Activated naive CD8-positive, alpha-beta T cell treated with anti-CD3 and anti-CD28 coated beads for 36 hours (primary cell): Measurements from ENCODE around the gene ALOX12B. TPM values are rescaled to one million over a fixed set of nuclear protein-coding genes. Genes with fewer than 3 reads are reported as not detected.

Experiments used
- DNase-seq: peaks from one replicate; pipeline ENCODE4 v3.0.0; 2021
- H3K27ac Mint-ChIP-seq: one replicate; pipeline ENCODE4 v1.8.0; 2022; ENCODE audit warnings: mild to moderate bottlenecking, moderate library complexity, mixed read lengths
- H3K27me3 Mint-ChIP-seq: one replicate; pipeline ENCODE4 v1.8.0; 2022; ENCODE audit warnings: mild to moderate bottlenecking, mixed read lengths
- H3K36me3 Mint-ChIP-seq: one replicate; pipeline ENCODE4 v1.8.0; 2021; ENCODE audit warnings: mild to moderate bottlenecking, mixed read lengths
- H3K4me1 Mint-ChIP-seq: one replicate; pipeline ENCODE4 v1.8.0; 2021; ENCODE audit warnings: mixed read lengths
- H3K4me3 Mint-ChIP-seq: one replicate; pipeline ENCODE4 v1.8.0; 2022; ENCODE audit warnings: mild to moderate bottlenecking, moderate library complexity, mixed read lengths
- H3K9me3 Mint-ChIP-seq: one replicate; pipeline ENCODE4 v1.8.0; 2022; ENCODE audit warnings: mixed read lengths
- total RNA-seq, 2 experiments: library from RNA; stranded (reverse); gene quantifications; one replicate each; pipeline ENCODE4 v1.2.3, GENCODE V29; 2021

The ALOX12B gene
- total RNA-seq: 1 to 10 TPM; 3.7 to 4.1 TPM

DNA sequence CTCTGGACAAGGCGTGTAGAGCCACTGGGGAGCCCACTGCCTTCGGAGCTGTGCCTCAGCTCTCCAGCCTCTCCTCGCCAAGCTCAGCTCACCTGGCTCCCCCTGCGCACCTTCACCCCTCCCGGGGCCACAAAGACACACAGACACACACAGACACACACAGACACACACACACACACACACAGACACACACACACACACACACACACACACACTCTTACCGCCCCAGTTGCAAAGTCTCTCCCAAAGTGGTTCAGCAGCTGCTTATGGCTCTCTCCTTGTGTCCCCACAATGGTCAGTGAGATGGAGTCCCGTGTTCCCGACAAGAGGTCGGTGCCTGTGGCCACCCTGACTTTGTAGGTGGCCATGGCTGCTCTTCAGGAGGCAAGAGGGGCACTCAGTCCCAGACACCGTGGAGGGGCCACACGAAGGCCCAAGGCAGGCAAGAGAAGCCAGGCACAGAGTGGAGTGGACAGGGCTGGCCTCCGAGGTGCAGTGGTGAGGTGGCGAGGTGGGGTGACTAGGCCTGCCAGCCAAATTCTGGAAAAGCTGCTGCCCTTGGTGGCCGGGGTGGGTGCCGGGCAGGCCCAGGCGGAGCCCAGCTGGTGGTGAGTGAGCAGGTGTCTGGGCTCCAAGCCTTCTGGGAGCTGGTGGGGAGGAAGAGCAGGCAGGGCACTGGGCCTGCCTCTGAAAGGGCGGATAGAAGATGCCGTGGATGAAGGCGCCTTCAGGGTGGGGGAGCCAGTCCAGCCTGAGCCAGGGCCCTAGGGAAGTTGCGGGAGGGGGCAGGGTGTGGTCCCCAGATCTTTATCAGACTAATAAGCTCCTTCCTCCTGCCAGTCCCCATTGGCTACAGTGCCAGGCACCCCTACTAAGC is at the start of gene ALOX12B:
Gene ALOX12B, minus strand, starts transcription at position 642 of the 877 bp plus-strand sequence. Its CDS starts 274 bp downstream, at position 368.
- Mint-ChIP-seq H3K4me3 (no peak within 1 kb of the TSS), H3K4me1 (peaks cover 2% of the 10 kb centered on the region), H3K27ac (no peak within 1 kb of the TSS), H3K36me3 (no peaks in the 10 kb centered on the region), H3K27me3 (peaks cover 26% of the 10 kb centered on the region), H3K9me3 (no peaks in the 10 kb centered on the region)
- DNase-seq: no peak

DNA sequence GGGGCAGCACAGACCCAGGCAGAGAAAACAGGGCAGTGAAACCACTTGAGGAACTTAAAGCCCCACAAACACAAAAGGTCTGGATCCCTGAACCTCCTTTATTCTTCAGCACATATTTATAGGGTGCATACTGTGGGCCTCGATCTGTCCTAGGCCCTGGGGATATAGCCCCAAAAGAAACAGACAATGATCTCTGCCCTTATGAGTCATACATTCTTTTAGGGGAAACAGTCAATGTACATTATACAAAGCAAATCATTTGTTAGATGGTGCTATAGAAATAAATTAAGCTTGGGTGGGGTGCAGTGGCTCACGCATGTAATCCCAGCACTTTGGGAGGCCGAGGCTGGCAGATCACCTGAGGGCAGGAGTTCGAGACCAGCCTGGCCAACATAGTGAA is 46.4 kb upstream of the ALOX12B start:
- H3K9me3 Mint-ChIP-seq: no peaks in the 10 kb centered on the region
- peaks cover 4% of the 10 kb centered on the region for H3K27me3 Mint-ChIP-seq
- H3K27ac Mint-ChIP-seq: no peak overlapping the region
- H3K4me1 Mint-ChIP-seq: peaks cover 5% of the 10 kb centered on the region
- DNase-seq: no peak
- H3K4me3 Mint-ChIP-seq: no peak overlapping the region
- no peaks in the 10 kb centered on the region for H3K36me3 Mint-ChIP-seq

DNA sequence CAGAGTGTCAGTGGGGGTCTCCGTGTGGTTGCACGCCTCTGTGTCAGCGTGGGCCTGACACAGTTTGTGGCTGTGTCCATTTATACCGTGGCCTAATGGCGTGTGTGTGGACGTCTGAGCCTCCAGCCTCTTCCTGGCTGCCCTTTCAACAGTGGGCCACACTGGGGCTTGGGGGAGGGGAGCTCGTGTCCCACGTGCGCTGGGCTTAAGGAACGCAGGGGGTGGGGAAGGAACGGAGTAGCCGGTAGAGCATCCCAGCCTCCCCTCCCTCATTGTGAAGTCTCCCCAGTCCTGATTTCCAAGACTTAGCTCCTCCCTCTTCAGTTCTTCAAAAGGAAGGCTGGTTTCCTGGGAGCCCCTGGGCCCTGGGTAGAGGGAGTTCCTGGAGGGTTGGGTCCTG is 45.9 kb upstream of the ALOX12B start:
- Mint-ChIP-seq H3K36me3 (no peaks in the 10 kb centered on the region), H3K4me1 (peaks cover 5% of the 10 kb centered on the region), H3K9me3 (no peaks in the 10 kb centered on the region), H3K27me3 (peaks cover 4% of the 10 kb centered on the region), H3K27ac (no peak overlapping the region), H3K4me3 (no peak overlapping the region)
- no peak for DNase-seq

DNA sequence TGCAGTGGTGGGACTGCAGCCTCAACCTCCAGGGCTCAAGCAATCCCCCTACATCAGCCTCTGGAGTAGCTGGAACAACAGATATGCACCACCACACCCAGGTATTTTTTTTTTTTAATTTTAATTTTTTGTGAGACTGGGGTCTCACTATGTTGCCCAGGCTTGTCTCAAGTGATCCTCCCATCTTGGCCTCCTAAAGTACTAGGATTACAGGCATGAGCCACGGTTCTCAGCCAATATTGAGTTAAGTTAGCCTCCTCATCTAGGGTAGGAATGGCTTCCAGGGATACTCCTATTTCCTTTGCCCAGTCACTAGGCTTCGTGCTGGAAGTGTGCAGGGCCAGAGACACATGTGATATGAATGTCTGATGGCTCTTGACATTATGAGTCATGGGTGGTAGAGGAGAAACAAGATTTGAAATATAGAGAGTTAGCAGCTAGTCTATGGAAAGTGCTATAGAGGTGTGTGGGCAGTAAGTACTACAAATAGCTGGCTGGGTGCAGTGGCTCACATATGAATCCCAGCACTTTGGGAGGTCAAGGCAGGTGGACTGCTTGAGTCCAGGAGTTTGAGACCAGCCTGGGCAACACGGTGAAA is 44.4 kb upstream of the ALOX12B start:
- Mint-ChIP-seq H3K27ac (no peak overlapping the region), H3K36me3 (no peaks in the 10 kb centered on the region), H3K4me1 (peaks cover 10% of the 10 kb centered on the region), H3K9me3 (no peaks in the 10 kb centered on the region), H3K4me3 (no peak overlapping the region), H3K27me3 (peaks cover 9% of the 10 kb centered on the region)
- DNase-seq: no peak

DNA sequence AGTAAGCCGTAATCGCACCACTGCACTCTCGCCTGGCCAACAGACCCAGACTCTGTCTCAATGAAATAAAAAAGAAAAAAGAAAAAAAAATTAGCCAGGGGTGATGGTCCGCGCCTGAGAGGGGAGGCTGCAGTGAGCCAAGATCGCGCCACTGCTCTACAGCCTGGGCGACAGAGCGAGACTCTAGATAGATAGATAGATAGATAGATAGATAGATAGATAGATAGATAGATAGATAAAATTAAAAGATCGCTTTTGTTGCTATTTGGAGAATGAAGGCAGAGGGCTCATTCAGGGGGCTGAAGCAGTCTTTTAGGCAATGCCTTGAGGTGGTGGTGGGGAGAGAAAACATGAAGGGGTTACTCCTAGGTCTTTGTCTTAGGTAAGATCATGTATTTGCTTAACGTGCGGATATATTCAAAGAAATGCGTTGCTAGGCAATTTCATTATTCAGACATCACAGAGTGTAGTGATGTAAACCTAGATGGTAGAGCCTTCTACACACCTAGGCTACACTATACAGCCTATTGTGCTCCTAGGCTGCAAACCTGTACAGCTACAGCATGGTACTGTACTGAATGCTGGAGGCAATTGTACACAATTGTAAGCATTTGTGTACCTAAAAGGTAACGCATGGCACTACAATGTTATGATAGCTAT is 40.7 kb upstream of the ALOX12B start:
- Mint-ChIP-seq H3K36me3 (peaks cover 4% of the 10 kb centered on the region), H3K4me3 (no peak overlapping the region), H3K27ac (no peak overlapping the region), H3K9me3 (peaks cover 2% of the 10 kb centered on the region), H3K4me1 (peaks cover 34% of the 10 kb centered on the region), H3K27me3 (peaks cover 37% of the 10 kb centered on the region)
- no peak for DNase-seq

DNA sequence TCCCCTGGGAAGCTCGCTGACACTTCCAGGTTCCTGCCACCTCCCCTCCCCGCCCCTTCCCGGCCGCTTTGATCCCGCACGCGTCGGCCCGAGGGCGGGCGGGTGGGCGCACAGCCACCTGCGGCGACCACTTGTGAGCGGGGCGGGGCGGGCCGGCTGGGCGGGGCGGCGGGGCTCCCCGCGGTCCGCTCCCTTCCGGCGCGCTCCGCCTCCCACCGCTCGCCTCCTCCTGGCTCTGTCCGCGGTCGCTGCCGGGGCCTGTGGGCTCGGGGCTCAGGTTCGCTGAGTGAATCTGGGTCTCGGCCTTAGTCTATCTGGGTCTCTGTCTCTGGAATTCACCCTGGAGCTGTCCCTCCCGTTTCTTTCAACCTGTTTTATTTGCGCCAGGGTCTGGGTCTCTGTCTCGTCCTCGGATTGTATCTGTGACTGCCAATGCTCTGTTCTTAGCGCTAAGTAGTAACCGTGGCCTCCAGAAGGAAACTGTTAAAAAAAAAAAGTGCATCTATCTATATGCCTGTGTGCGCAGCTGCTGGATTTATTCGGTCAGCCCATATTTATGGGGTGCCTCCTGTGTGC is 39.1 kb upstream of the ALOX12B start:
- Mint-ChIP-seq H3K27me3 (peaks cover 46% of the 10 kb centered on the region), H3K27ac (peak overlapping the region; percentile 52), H3K4me3 (peak overlapping the region; percentile 85), H3K36me3 (peaks cover 4% of the 10 kb centered on the region), H3K4me1 (peaks cover 40% of the 10 kb centered on the region), H3K9me3 (peaks cover 2% of the 10 kb centered on the region)
- peak; percentile 67 for DNase-seq

DNA sequence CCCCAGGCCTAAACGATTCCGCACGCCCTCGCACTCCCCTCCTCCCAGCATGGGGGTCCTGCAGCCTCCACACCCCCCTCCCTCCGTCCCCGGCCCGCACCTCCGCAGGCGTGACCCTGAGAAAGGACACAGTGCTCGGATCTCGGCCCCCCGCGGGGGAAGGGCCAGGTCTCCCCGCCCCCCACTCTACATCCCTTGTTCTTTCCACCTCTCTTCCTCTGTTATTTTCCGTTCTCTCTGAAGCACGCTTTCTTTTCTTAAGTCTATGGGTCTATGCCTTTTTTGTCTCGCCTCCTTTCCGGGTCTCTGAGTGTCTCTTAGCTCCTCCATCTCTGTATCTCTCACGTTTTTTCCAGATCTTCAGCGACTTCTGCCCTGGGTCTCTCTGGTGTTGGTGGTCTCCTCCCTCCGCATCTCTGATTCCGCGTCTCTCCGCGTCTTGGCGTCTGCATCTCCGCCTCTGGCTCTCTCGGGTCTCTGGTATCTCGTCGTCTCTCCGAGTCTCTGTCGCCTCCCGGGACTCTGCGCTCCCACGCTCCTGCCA is 38.5 kb upstream of the ALOX12B start:
- H3K9me3 Mint-ChIP-seq: peaks cover 2% of the 10 kb centered on the region
- peak overlapping the region; percentile 95 for H3K27ac Mint-ChIP-seq
- peaks cover 42% of the 10 kb centered on the region for H3K4me1 Mint-ChIP-seq
- DNase-seq: no peak
- H3K27me3 Mint-ChIP-seq: peaks cover 46% of the 10 kb centered on the region
- H3K36me3 Mint-ChIP-seq: peaks cover 4% of the 10 kb centered on the region
- peak overlapping the region; percentile 85 for H3K4me3 Mint-ChIP-seq

DNA sequence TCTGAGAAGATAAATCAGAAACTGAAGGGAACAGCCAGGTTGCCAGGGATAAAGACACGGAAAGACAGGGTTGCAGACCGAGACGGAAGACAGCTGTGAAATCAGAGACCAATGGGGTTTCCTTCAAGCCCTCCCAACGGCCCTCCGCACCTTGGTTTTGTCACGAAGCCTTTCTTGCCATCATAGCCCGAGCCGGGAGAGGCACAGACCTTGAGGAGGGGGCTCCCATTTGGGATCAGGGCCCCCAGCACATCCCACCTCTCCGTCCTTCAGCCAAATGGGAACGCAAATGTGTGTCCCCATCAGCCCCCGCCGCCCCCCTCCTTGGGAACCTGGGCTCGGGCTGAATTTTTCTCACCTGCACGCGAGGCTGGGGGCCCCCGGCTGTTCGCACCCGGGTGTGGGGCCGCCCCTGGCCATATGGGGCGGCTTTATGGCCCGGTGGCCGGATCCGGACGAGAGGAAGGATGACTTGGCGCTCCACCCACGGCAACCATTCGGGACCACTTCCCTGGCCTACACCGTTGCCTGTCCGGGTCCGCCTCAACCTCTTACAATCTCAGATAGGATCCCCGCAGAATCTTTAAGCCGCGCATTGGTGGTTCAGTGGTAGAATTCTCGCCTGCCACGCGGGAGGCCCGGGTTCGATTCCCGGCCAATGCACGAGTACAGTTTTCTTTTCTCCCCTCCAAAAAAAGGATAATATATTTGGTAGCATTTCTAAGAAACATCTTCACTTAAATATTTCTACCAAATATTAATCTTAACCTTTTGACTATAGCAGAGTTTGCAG is 37.8 kb upstream of the ALOX12B start:
- H3K4me1 Mint-ChIP-seq: peaks cover 48% of the 10 kb centered on the region
- H3K27me3 Mint-ChIP-seq: peaks cover 52% of the 10 kb centered on the region
- peaks cover 5% of the 10 kb centered on the region for H3K9me3 Mint-ChIP-seq
- peak; percentile 86 for DNase-seq
- H3K36me3 Mint-ChIP-seq: peaks cover 8% of the 10 kb centered on the region
- H3K27ac Mint-ChIP-seq: peak overlapping the region; percentile 95
- peak overlapping the region; percentile 85 for H3K4me3 Mint-ChIP-seq

DNA sequence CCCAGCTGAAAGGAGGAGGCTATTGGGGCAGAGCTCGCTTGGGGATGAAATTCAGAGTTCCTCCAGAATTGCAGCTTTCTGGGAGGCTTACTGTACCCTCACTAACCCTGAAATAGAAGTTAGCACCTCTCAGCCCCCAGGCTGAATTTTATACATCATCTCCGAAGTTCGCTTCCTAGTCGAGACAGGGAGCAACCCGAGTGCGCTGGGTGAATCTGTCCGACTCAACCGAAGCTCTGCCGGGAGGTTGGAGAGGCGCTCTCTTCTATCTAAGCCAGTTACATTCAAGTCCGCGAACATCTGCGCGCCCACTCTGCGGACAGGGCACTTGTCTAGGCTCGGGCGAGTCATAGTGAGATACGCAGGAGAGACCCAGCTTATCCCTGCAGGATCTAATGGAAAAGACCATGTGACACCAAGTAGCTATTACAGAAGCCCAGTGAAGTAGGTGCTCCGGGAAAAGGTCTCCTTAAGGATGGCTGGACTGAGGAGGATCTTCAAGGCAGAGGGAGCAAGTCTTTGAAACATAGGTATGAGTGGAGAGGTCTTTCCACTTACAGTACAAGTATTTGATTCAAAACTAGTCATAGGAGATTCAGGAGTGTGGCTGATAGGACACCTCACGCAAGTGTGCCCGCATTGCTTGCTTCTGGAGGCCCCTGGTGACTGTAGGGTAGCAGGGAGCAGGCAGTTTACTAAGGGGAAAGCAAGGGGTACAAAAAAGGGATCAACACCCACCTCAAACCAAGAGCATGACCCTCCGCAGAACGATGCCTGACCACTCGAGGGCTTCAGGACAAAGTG is 37.0 kb upstream of the ALOX12B start:
- H3K27ac Mint-ChIP-seq: peak overlapping the region; percentile 69
- peaks cover 5% of the 10 kb centered on the region for H3K9me3 Mint-ChIP-seq
- H3K4me3 Mint-ChIP-seq: peak overlapping the region; percentile 85
- DNase-seq: no peak
- peaks cover 58% of the 10 kb centered on the region for H3K27me3 Mint-ChIP-seq
- peaks cover 10% of the 10 kb centered on the region for H3K36me3 Mint-ChIP-seq
- H3K4me1 Mint-ChIP-seq: peaks cover 56% of the 10 kb centered on the region

DNA sequence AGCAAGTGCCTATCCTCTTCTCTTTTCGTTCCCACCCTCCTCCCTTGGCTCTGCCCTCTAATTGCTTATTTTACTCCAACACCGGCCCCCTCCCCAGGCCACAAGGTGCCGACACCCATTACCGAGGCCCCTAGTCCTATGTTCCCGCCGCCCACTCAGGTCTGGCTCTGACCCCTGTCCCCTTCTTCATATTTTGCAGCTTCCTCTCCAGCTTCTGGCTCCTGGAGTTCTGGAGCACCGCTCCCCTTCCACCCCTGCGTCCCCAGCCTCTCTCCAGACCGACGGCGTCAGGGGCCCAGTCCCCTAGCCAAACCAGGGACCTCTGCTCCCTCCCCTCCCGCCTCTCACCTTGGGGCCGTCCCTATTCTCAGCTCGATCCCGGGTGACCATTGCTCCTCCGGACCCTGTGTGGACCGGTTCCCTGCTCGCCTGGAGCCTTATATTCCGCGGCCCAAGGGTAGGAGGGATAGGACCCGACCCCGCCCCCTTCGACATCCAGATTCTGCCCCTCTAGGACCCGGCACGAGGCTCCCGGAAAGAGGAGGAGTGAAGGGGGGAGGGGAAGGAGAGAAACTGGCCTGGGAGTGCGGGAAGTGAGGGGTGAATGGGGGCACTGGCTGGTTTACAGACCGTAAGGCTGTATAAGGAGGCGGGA is 36.3 kb upstream of the ALOX12B start, which contains the start of gene HES7:
Gene HES7, minus strand, starts transcription at position 412 of the 655 bp plus-strand sequence. Its CDS starts 22 bp downstream, at position 390.
- H3K4me1 Mint-ChIP-seq: peaks cover 61% of the 10 kb centered on the region
- H3K27me3 Mint-ChIP-seq: peaks cover 63% of the 10 kb centered on the region
- H3K27ac Mint-ChIP-seq: peak within 1 kb of the TSS; percentile 69
- peaks cover 12% of the 10 kb centered on the region for H3K36me3 Mint-ChIP-seq
- peaks cover 7% of the 10 kb centered on the region for H3K9me3 Mint-ChIP-seq
- no peak for DNase-seq
- H3K4me3 Mint-ChIP-seq: peak within 1 kb of the TSS; percentile 85

DNA sequence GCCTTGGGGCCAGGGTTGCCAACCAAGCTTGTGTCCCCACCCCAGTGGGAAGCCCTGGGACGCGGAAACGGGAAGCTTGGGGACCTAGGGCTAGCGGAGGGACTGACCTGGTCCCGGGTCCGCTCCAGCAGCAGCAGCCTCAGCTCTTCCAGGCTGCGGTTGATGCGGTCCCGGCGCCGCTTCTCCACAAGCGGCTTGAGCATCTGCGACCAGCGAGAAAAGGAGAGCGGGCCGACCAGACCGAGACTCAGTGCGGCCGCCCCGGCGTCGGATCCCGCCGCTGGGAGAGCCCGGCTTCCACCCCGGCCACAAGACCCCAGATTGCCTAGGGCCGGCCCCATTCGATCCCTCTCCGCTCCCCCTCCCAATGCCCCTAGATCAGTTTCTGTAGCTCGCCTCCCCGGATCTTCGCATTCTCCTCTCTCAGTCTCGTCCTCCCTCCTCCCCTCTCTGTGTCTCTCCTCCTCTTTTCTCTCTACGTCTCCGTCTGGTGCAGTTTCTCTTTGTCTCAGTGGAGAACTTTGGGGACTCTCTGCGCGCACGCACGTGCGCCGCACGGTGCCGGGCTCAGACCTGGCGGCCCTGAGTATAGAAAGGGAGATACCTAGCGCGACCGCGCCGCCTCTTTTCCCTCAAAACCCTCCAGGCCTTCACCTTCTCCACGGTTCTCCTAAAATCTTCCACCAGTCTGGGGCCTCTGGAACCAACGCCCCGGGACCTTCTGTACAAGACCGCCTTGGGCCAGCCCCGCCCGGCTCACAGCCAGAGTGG is 35.6 kb upstream of the ALOX12B start:
- H3K27ac Mint-ChIP-seq: peak overlapping the region; percentile 20
- H3K9me3 Mint-ChIP-seq: peaks cover 7% of the 10 kb centered on the region
- H3K36me3 Mint-ChIP-seq: peaks cover 13% of the 10 kb centered on the region
- peak; percentile 63 for DNase-seq
- H3K4me1 Mint-ChIP-seq: peaks cover 67% of the 10 kb centered on the region
- peaks cover 68% of the 10 kb centered on the region for H3K27me3 Mint-ChIP-seq
- peak overlapping the region; percentile 85 for H3K4me3 Mint-ChIP-seq

DNA sequence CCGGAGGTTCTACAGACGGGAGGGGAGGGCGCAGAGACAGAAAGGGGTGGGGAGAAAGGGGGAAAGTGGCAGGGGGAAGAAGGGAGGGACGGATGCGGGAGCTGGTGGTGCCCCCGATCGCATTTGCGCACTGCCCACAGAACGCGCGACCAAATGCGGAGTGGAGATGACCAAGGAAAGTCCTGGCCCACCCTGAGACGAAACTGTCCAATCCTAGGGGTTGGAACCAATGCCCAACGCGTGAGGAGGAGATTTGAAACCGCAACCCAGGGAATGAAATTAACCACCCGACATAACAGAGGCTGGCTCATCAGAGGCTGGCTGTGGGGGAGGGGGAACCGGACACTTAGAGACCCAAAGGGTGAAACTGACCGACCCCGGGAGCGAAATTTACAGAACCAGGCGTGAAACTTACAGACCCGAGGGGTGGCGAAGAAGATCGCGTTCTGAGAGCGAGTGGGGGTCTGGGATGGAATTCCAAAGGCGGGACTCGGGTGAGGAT is 35.0 kb upstream of the ALOX12B start:
- H3K9me3 Mint-ChIP-seq: peaks cover 7% of the 10 kb centered on the region
- no peak for DNase-seq
- no peak overlapping the region for H3K27ac Mint-ChIP-seq
- peaks cover 74% of the 10 kb centered on the region for H3K27me3 Mint-ChIP-seq
- peak overlapping the region; percentile 85 for H3K4me3 Mint-ChIP-seq
- peaks cover 13% of the 10 kb centered on the region for H3K36me3 Mint-ChIP-seq
- H3K4me1 Mint-ChIP-seq: peaks cover 73% of the 10 kb centered on the region
